Measurements from ENCODE around the gene USF1.

DNA sequence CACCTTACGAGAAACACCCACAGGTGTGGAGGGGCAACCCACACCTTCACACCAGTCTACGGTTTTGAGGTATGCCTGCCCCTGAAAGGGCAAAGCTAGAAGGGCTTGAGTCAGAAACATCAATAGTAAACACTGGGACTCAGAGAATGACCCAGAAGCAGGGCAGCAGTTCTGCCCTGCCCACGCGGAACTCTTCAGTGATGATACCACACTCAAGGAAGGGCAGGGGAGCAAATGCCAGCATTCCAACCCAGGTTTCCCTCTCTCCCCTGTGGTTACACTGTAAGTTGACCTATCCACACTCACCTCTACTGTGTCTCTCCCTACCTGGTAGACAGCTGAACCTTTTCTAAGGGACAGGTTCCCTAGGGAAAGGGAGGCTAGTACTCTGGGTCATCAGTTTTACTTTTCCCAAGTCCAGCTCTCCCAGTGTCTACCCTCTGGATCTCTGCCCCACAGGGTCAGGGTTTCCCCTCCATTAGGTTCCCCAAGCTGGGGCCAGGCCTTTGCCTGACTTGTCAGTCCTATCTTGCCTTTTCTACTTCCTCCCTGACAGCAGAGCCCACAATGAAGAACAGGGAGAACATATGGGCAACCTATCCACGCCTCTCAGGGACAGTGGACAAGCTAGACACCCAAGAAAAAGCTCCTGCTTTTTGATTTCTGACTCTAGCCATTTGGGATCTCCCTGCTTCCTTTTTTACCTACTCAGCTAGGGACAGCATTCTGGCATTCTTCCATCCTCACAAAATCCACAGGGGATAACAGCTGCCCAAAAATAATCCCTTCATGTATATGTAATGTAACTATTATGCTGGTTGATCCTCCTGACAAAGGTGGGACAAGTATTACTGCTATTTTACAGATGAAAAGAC, 27.8 kb downstream of the USF1 start:
- no peak for TF ChIP-seq POLR2A (IDR thresholded peaks at IDR 0.05; ENCODE audit: low read length)
- TF ChIP-seq GATA1 (IDR thresholded peaks at IDR 0.05; ENCODE audit: low read depth, low read length) = no peak
